Gastroesophageal sphincter (tissue), 4 donors: Measurements from ENCODE around the gene TENM3. TPM values are rescaled to one million over a fixed set of nuclear protein-coding genes. Genes with fewer than 3 reads are reported as not detected.

Experiments
- ATAC-seq: fragments of 150-250 bp; one replicate; pipeline ENCODE4 v1.9.1; 2016; ENCODE audit warnings: mild to moderate bottlenecking, moderate library complexity
- H3K27ac ChIP-seq, 4 donors: fragments of 200-600 bp; sonication (generic) in 3 of 4; 1 replicate in 3 of 4; 2 replicates in 1 of 4; pipeline ENCODE4 v1.5.1; 2016 to 2019
- H3K27me3 ChIP-seq: fragments of 200-600 bp; sonication (generic); one replicate; pipeline ENCODE4 v1.5.1; 2019
- H3K36me3 ChIP-seq, 2 donors: fragments of 200-600 bp; sonication (generic); one replicate each; pipeline ENCODE4 v1.5.1; 2019; ENCODE audit warnings: control low read depth in 1 of 2
- H3K4me1 ChIP-seq, 3 donors: fragments of 200-600 bp; sonication (generic); 1 replicate in 2 of 3; 2 replicates in 1 of 3; pipeline ENCODE4 v1.5.1; 2016 to 2019; ENCODE audit warnings: control low read depth in 2 of 3
- H3K4me3 ChIP-seq, 2 donors: fragments of 200-600 bp; sonication (generic); one replicate each; pipeline ENCODE4 v1.5.1; 2019; ENCODE audit warnings: mild to moderate bottlenecking in 1 of 2, moderate library complexity in 1 of 2
- H3K9me3 ChIP-seq, 3 donors: fragments of 200-600 bp; sonication (generic); one replicate each; pipeline ENCODE4 v1.5.1; 2017 to 2019; ENCODE audit warnings: control low read depth in 2 of 3
- EP300 ChIP-seq: sonication (generic); formaldehyde crosslinking; IDR thresholded peaks from one replicate; pipeline ENCODE4 v1.6.1; 2017; ENCODE audit warnings: antibody characterized with exemption, mild to moderate bottlenecking
- POLR2A ChIP-seq, 2 donors: fragments of 450-650 bp; IDR thresholded peaks; one replicate each; pipeline ENCODE4 v1.6.1; 2017; ENCODE audit warnings: antibody characterized with exemption in 2 of 2, mild to moderate bottlenecking in 2 of 2, moderate library complexity in 1 of 2
- POLR2AphosphoS5 ChIP-seq: sonication (generic); formaldehyde crosslinking; IDR thresholded peaks from one replicate; pipeline ENCODE4 v1.6.1; 2017; ENCODE audit warnings: antibody characterized with exemption
- WGBS, 2 donors: methylation state at CpG; one replicate each; pipeline ENCODE4 v1.1.5; 2018; ENCODE audit warnings: low coverage in 1 of 2; 5-methylcytosine and 5-hydroxymethylcytosine counted together
- total RNA-seq, 4 donors: library from RNA; depleted of rRNA; stranded (reverse); fragments of >200 nt; gene quantifications; one replicate each; pipeline ENCODE4 v1.1.0, GENCODE V29; 2016
- TF ChIP-seq, protein P1 (sequence below), 4 experiments: fragments of 200-600 bp in 2 of 4; fragments of 450-650 bp in 2 of 4; sonication (generic) in 1 of 4; IDR thresholded peaks; one replicate each; pipeline ENCODE4 v1.5.1; 2017 to 2019; ENCODE audit warnings: antibody characterized with exemption in 4 of 4, mild to moderate bottlenecking in 2 of 4, moderate library complexity in 2 of 4

The TENM3 gene
- total RNA-seq, 4 donors from 2014 or later = 8.2 to 39.9 (median 15.8) TPM

DNA sequence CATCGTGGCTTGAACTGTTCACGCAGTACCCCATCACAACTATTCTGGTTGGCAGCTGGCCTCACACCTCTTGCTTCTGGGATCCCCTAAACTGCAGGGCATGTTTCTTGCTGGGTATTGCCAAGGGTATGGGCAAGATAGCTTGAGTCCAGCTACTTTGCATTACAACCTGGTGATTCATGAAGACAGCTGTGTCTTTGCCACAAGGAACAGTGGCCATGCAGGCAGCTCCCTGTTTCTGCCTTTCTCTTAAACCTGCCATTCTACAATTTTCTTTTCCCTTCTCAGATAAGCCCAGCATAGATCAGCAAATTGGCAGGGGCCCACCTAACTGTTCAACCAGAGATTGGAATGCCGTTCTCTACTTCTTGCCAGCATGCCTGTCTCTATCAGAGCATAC, 42.8 kb downstream of the TENM3 start:
- WGBS, 2 donors = 86 to 92% methylated on average over 1 to 3 of the region's 3 CpGs
- no peaks in the 10 kb centered on the region for H3K27me3 ChIP-seq
- H3K4me1 ChIP-seq = no peaks in the 10 kb centered on the region
- H3K27ac ChIP-seq = no peak overlapping the region
- no peaks in the 10 kb centered on the region for H3K36me3 ChIP-seq
- TF ChIP-seq EP300 (no peak), POLR2A (IDR thresholded peaks at IDR 0.05) (no peak), POLR2AphosphoS5 (no peak)
- TF ChIP-seq, protein P1, sequence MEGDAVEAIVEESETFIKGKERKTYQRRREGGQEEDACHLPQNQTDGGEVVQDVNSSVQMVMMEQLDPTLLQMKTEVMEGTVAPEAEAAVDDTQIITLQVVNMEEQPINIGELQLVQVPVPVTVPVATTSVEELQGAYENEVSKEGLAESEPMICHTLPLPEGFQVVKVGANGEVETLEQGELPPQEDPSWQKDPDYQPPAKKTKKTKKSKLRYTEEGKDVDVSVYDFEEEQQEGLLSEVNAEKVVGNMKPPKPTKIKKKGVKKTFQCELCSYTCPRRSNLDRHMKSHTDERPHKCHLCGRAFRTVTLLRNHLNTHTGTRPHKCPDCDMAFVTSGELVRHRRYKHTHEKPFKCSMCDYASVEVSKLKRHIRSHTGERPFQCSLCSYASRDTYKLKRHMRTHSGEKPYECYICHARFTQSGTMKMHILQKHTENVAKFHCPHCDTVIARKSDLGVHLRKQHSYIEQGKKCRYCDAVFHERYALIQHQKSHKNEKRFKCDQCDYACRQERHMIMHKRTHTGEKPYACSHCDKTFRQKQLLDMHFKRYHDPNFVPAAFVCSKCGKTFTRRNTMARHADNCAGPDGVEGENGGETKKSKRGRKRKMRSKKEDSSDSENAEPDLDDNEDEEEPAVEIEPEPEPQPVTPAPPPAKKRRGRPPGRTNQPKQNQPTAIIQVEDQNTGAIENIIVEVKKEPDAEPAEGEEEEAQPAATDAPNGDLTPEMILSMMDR (IDR thresholded peaks at IDR 0.05) = no peak
- ATAC-seq = no peak
- no peaks in the 10 kb centered on the region for H3K9me3 ChIP-seq
- no peak overlapping the region for H3K4me3 ChIP-seq

DNA sequence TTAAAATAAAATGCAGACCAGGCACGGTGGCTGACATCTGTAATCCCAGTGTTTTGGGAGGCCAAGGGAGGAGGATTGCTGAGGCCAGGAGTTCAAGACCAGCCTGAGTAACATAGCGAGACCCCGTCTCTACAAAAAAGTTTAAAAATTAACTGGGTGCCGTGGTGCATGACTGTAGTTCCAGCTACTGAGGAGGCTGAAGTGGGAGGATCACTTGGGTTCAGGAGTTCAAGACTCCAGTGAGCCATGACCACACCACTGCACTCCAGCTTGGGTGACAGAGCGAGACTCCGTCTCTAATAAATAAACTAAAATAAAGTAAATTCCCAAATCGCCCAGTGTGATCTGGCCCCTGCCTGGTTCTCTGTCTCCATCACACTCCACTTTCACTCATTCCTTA, 43.7 kb downstream of the TENM3 start:
- ATAC-seq = no peak
- no peak overlapping the region for H3K4me3 ChIP-seq
- H3K4me1 ChIP-seq = no peaks in the 10 kb centered on the region
- whole genome bisulfite sequencing, 2 donors = 71 to 86% methylated on average over 1 to 7 of the region's 7 CpGs
- no peaks in the 10 kb centered on the region for H3K36me3 ChIP-seq
- no peaks in the 10 kb centered on the region for H3K27me3 ChIP-seq
- H3K9me3 ChIP-seq = no peaks in the 10 kb centered on the region
- no peak overlapping the region for H3K27ac ChIP-seq
- TF ChIP-seq POLR2AphosphoS5 (no peak), EP300 (no peak), POLR2A (IDR thresholded peaks at IDR 0.05) (no peak)
- TF ChIP-seq, protein P1 (IDR thresholded peaks at IDR 0.05) = no peak

- TF ChIP-seq EP300 = no peak
- no peak for TF ChIP-seq POLR2A (IDR thresholded peaks at IDR 0.05)
- no peak for TF ChIP-seq POLR2AphosphoS5
- TF ChIP-seq, protein P1 (IDR thresholded peaks at IDR 0.05) = no peak
- Histone ChIP-seq H3K4me1 (no peaks in the 10 kb centered on the region), H3K36me3 (no peaks in the 10 kb centered on the region), H3K27ac (no peak overlapping the region), H3K9me3 (no peaks in the 10 kb centered on the region), H3K27me3 (no peaks in the 10 kb centered on the region), H3K4me3 (no peak overlapping the region)
- no peak for ATAC-seq
- WGBS, 2 donors = 84 to 88% methylated on average over 4 to 7 of the region's 7 CpGs
Observed at GRCh38 chr4:182288534-182288933, 45.3 kb downstream of the TENM3 start.

DNA sequence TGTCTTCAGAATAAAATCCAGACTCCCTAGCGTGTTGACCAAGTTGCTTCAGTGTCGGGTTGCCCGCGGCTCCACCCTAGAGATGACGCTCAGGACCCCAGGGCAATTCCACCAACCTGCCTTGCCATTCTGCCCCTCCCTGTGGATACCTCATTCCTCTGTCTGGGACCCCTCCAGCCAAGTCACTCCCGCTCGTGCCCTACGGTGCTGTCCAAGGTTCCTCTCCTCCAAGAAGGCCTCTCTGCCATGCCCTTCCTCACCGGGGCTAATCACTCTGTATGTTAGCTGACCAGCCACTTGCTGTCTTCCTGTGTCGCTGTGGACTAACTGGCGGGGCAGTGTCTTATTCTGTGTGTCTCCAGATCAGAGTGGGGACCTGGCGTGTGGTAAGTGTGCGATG, 46.6 kb downstream of the TENM3 start:
- WGBS, 2 donors = 80 to 87% methylated on average over 1 to 8 of the region's 13 CpGs
- no peaks in the 10 kb centered on the region for H3K4me1 ChIP-seq
- no peaks in the 10 kb centered on the region for H3K36me3 ChIP-seq
- TF ChIP-seq EP300 (no peak), POLR2AphosphoS5 (no peak), POLR2A (IDR thresholded peaks at IDR 0.05) (no peak)
- TF ChIP-seq, protein P1 (IDR thresholded peaks at IDR 0.05) = no peak
- no peaks in the 10 kb centered on the region for H3K27me3 ChIP-seq
- no peak for ATAC-seq
- no peak overlapping the region for H3K27ac ChIP-seq
- no peaks in the 10 kb centered on the region for H3K9me3 ChIP-seq
- H3K4me3 ChIP-seq = no peak overlapping the region

GRCh38 chr4:182291175-182291574, 48.0 kb downstream of the TENM3 start:
- Histone ChIP-seq H3K27me3 (no peaks in the 10 kb centered on the region), H3K9me3 (no peaks in the 10 kb centered on the region), H3K27ac (no peak overlapping the region), H3K4me1 (no peaks in the 10 kb centered on the region), H3K4me3 (no peak overlapping the region), H3K36me3 (no peaks in the 10 kb centered on the region)
- ATAC-seq = no peak
- TF ChIP-seq POLR2AphosphoS5 = no peak
- TF ChIP-seq, protein P1 (IDR thresholded peaks at IDR 0.05) = no peak
- TF ChIP-seq EP300 = no peak
- TF ChIP-seq POLR2A (IDR thresholded peaks at IDR 0.05) = no peak
- 93 to 100% methylated on average over 5 to 7 of the region's 8 CpGs for WGBS, 2 donors
